SU-DHL-6 (cell line): ENCODE measurements around the gene TBATA.

Source experiments
- H2AFZ ChIP-seq: fragments of 200-600 bp; sonication (generic); 2 replicates; pipeline ENCODE4 v1.6.1; 2014; ENCODE audit warnings: low read depth, mild to moderate bottlenecking, moderate library complexity, mixed read lengths, antibody characterized with exemption, low read length; ENCODE audit not compliant: severe bottlenecking
- H3F3A ChIP-seq: fragments of 200-600 bp; shearing (Covaris generic); 2 replicates; pipeline ENCODE4 v1.6.0; 2016; ENCODE audit warnings: antibody characterized with exemption, mild to moderate bottlenecking; ENCODE audit not compliant: insufficient read depth
- H3K27ac ChIP-seq: fragments of 200-600 bp; sonication (generic); 2 replicates; pipeline ENCODE4 v1.5.1; 2016; ENCODE audit warnings: low read depth, mild to moderate bottlenecking, low read length, moderate library complexity, mixed read lengths
- H3K27me3 ChIP-seq: fragments of 200-600 bp; sonication (generic), shearing (Covaris generic); 2 replicates; pipeline ENCODE4 v1.6.0; 2014; ENCODE audit warnings: mild to moderate bottlenecking, low read length
- H3K36me3 ChIP-seq: fragments of 200-600 bp; sonication (generic); 2 replicates; pipeline ENCODE4 v1.6.1; 2014; ENCODE audit warnings: mild to moderate bottlenecking, low read length, mixed read lengths
- H3K4me2 ChIP-seq: fragments of 300-600, 200-600 bp; shearing (Covaris generic), sonication (generic); 2 replicates; pipeline ENCODE4 v1.6.0; 2014; ENCODE audit warnings: low read length, low read depth, mild to moderate bottlenecking; ENCODE audit not compliant: poor library complexity, severe bottlenecking
- H3K4me3 ChIP-seq: fragments of 200-600 bp; sonication (generic); 2 replicates; pipeline ENCODE4 v1.5.1; 2014; ENCODE audit warnings: antibody characterized with exemption, low read length, mild to moderate bottlenecking, mixed read lengths; ENCODE audit not compliant: insufficient read depth, poor library complexity, severe bottlenecking
- H3K79me2 ChIP-seq: fragments of 200-600 bp; sonication (generic); 2 replicates; pipeline ENCODE4 v1.6.1; 2014; ENCODE audit warnings: mild to moderate bottlenecking, low read length, moderate library complexity; ENCODE audit not compliant: insufficient read depth
- H3K9ac ChIP-seq: fragments of 200-600 bp; sonication (generic); 2 replicates; pipeline ENCODE4 v1.7.0; 2014; ENCODE audit warnings: mild to moderate bottlenecking, low read length
- H3K9me2 ChIP-seq: fragments of 200-600 bp; sonication (generic); replicated peaks from 2 replicates; pipeline ENCODE4 v1.6.1; 2014; ENCODE audit warnings: low read length; ENCODE audit not compliant: insufficient read depth
- H3K9me3 ChIP-seq: fragments of 200-600 bp; sonication (generic); 2 replicates; pipeline ENCODE4 v1.6.1; 2014; ENCODE audit warnings: low read length, mixed read lengths; ENCODE audit not compliant: insufficient read depth
- H4K20me1 ChIP-seq: fragments of 200-600 bp; sonication (generic); 2 replicates; pipeline ENCODE4 v1.6.1; 2014; ENCODE audit warnings: low read depth, mild to moderate bottlenecking, antibody characterized with exemption, low read length, moderate library complexity, mixed read lengths
- CTCF ChIP-seq: fragments of 200-600 bp; sonication (generic); IDR thresholded peaks from one replicate; pipeline ENCODE4 v1.5.1; 2017; ENCODE audit warnings: antibody characterized with exemption, mild to moderate bottlenecking, low read length, moderate library complexity; ENCODE audit not compliant: insufficient read depth, poor library complexity, severe bottlenecking
- EZH2phosphoT487 ChIP-seq: fragments of 200-600 bp; sonication (generic), shearing (Covaris generic); conservative IDR thresholded peaks from 2 replicates; pipeline ENCODE4 v1.6.1; 2018; ENCODE audit warnings: mild to moderate bottlenecking, antibody characterized with exemption, low read length, moderate library complexity, mixed read lengths

TBATA gene

GRCh38 chr10:70748801-70749573 lies 36.2 kb downstream of the TBATA start:
- Histone ChIP-seq H3K9me2 (no peaks in the 10 kb centered on the region), H3K79me2 (no peaks in the 10 kb centered on the region), H3K9me3 (no peaks in the 10 kb centered on the region), H3F3A (no peaks in the 10 kb centered on the region), H4K20me1 (no peaks in the 10 kb centered on the region), H3K36me3 (no peaks in the 10 kb centered on the region), H3K27ac (no peak overlapping the region), H3K9ac (no peak overlapping the region), H3K4me2 (no peak overlapping the region), H3K27me3 (no peaks in the 10 kb centered on the region), H3K4me3 (no peak overlapping the region), H2AFZ (no peak overlapping the region)
- TF ChIP-seq CTCF = no peak
- no peak for TF ChIP-seq EZH2phosphoT487

GRCh38 chr10:70748305-70748704 lies 36.9 kb downstream of the TBATA start:
- no peaks in the 10 kb centered on the region for H3K36me3 ChIP-seq
- no peak overlapping the region for H2AFZ ChIP-seq
- no peaks in the 10 kb centered on the region for H3F3A ChIP-seq
- no peaks in the 10 kb centered on the region for H4K20me1 ChIP-seq
- no peaks in the 10 kb centered on the region for H3K27me3 ChIP-seq
- H3K9me2 ChIP-seq = no peaks in the 10 kb centered on the region
- no peaks in the 10 kb centered on the region for H3K9me3 ChIP-seq
- no peak overlapping the region for H3K27ac ChIP-seq
- no peak overlapping the region for H3K9ac ChIP-seq
- H3K4me3 ChIP-seq = no peak overlapping the region
- no peak overlapping the region for H3K4me2 ChIP-seq
- no peaks in the 10 kb centered on the region for H3K79me2 ChIP-seq
- no peak for TF ChIP-seq CTCF
- no peak for TF ChIP-seq EZH2phosphoT487

- Histone ChIP-seq H3K27ac (no peak overlapping the region), H3K9ac (no peak overlapping the region), H3K9me3 (no peaks in the 10 kb centered on the region), H4K20me1 (no peaks in the 10 kb centered on the region), H3K4me2 (no peak overlapping the region), H3K36me3 (no peaks in the 10 kb centered on the region), H2AFZ (no peak overlapping the region), H3F3A (no peaks in the 10 kb centered on the region), H3K9me2 (no peaks in the 10 kb centered on the region), H3K4me3 (no peak overlapping the region), H3K79me2 (no peaks in the 10 kb centered on the region), H3K27me3 (no peaks in the 10 kb centered on the region)
- no peak for TF ChIP-seq EZH2phosphoT487
- no peak for TF ChIP-seq CTCF
These were observed 37.8 kb downstream of the TBATA start for GRCh38 chr10:70747192-70747965.
